PFSK-1 (cell line): ENCODE data around the gene CDPF1.

Experiments used
- FOXP2 ChIP-seq: optimal IDR thresholded peaks from 2 replicates; pipeline ENCODE3; 2011; ENCODE audit warnings: borderline replicate concordance, control low read depth, inconsistent platforms; ENCODE audit not compliant: insufficient read depth; ENCODE audit errors: extremely low read length, extremely low read depth
- POLR2AphosphoS5 ChIP-seq: IDR thresholded peaks from 2 replicates; pipeline ENCODE4 v1.6.1; 2012; ENCODE audit warnings: low read depth, mild to moderate bottlenecking, control low read depth, low read length, moderate library complexity
- REST ChIP-seq, 2 experiments: IDR thresholded peaks; 2 replicates each; pipeline versions ENCODE4 v1.6.1 to v1.8.0; 2011 to 2012; ENCODE audit warnings: low read depth in 2 of 2, low read length in 2 of 2, control low read depth in 1 of 2, inconsistent platforms in 1 of 2, mild to moderate bottlenecking in 1 of 2, moderate library complexity in 1 of 2; ENCODE audit not compliant: insufficient read depth in 1 of 2
- SIN3A ChIP-seq: IDR thresholded peaks from 2 replicates; pipeline ENCODE4 v1.6.1; 2012; ENCODE audit warnings: mild to moderate bottlenecking, low read length, moderate library complexity, borderline replicate concordance; ENCODE audit not compliant: insufficient read depth
- TAF1 ChIP-seq: IDR thresholded peaks from 2 replicates; pipeline ENCODE4 v1.6.1; 2012; ENCODE audit warnings: low read length, control low read depth, borderline replicate concordance; ENCODE audit not compliant: insufficient read depth

CDPF1 gene

DNA sequence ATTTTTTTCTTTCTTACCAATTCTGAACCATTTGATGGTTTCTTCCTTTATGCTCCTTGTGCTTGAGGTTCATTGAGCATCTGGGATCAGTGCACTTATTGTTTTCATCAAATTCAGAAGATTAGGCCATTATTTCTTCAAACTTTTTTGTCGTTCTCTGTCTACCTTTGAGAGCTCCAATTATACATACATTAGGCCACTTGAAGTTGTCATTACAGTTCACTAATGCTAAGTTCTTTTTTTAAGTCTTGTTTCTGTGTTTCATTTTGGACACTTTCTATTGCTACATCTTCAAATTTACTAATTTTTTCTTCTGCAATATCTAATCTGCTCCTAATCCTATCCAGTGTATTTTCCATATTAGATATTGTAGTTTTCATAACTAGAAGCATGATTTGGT lies 40.8 kb downstream of the CDPF1 start:
- TF ChIP-seq SIN3A (no peak), REST (IDR thresholded peaks at IDR 0.05; ENCODE audit: insufficient read depth in 1 of 2, low read depth in 2 of 2, low read length in 2 of 2) (no peak), FOXP2 (no peak), TAF1 (no peak), POLR2AphosphoS5 (no peak)

DNA sequence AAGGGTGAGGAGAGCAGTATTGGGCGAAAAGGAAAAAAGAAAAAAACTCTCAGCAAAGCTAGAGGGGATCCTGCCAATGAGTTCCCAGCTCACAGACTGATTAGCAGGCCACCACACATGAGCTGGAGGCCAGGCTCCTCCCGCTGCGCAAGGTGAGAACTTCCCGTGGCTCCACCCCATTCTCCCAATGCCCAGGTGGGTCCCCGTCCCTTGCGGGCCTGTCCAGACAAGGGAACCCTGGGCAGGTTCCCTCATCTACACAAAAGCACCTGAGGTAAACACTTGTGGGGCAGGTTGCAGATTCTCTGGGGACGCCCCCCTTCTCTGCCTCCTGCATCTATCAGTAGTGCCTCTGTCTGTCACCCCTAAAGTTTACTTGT lies 46.5 kb downstream of the CDPF1 start:
- TF ChIP-seq REST (IDR thresholded peaks at IDR 0.05; ENCODE audit: insufficient read depth in 1 of 2, low read depth in 2 of 2, low read length in 2 of 2) (no peak), TAF1 (no peak), SIN3A (no peak)

DNA sequence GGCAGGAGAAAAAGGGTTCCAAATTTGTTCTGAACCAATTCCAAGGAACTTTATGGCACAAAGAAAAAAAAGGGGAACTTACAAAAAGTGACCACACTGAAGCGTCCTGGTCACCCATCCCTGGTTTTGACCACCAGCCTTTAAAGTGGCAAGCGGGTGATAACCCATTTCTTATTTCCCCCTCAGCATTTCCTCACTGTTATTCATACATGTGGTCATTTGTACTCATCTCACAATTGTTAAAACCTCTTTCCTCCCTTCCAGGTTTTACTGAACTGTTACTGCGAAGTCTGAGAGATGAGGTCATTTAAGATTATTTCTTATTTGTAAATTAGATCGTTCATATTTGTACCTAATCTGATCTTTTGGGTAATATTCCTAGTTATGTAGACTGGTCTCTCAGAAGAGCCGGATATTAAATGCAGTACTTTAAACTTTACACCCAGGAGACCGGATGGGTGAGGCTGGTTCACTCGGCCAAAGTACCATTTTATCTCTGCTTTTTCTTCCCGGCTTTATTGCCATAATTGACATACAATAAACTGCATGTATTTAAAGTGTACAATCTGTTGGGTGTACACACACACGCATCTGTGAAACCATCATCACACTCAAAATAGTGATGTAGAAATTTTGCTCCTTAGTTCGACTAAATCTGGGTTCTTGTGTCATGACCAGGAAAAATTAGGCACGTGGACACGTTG lies 47.0 kb downstream of the CDPF1 start:
- TF ChIP-seq POLR2AphosphoS5 (no peak), TAF1 (no peak)

GRCh38 chr22:46201059-46201757 lies 48.9 kb downstream of the CDPF1 start:
- TF ChIP-seq FOXP2 (no peak), POLR2AphosphoS5 (no peak), SIN3A (no peak), TAF1 (no peak), REST (IDR thresholded peaks at IDR 0.05; ENCODE audit: insufficient read depth in 1 of 2, low read depth in 2 of 2, low read length in 2 of 2) (no peak)

- no peak for TF ChIP-seq TAF1
- TF ChIP-seq SIN3A = no peak
- TF ChIP-seq REST (IDR thresholded peaks at IDR 0.05; ENCODE audit: insufficient read depth in 1 of 2, low read depth in 2 of 2, low read length in 2 of 2) = no peak
- TF ChIP-seq FOXP2 = no peak
- TF ChIP-seq POLR2AphosphoS5 = no peak
These were observed 51.8 kb downstream of the CDPF1 start for GRCh38 chr22:46198274-46198673.
